Coronary artery (tissue), 2 donors: ENCODE measurements around the gene SPANXD.
"Not testable (repeated sequence)": the region's sequence is repeated elsewhere in the genome, so short reads cannot be mapped to it uniquely, and the experiment has no call there.

Experiments used
- DNase-seq: peaks from one replicate; pipeline ENCODE4 v3.0.0-alpha.2; 2017; ENCODE audit warnings: low spot score
- H3K27ac ChIP-seq, 2 donors: fragments of 200-600 bp; sonication (generic); one replicate each; pipeline ENCODE4 v1.5.1; 2016 to 2019
- H3K4me3 ChIP-seq: fragments of 200-600 bp; sonication (generic); 2 replicates; pipeline ENCODE4 v1.5.1; 2016; ENCODE audit warnings: mild to moderate bottlenecking, moderate library complexity
- TF ChIP-seq, protein P1 (sequence below): fragments of 200-600 bp; sonication (generic); IDR thresholded peaks from one replicate; pipeline ENCODE4 v1.5.1; 2019; ENCODE audit warnings: antibody characterized with exemption

Gene SPANXD, protein sequence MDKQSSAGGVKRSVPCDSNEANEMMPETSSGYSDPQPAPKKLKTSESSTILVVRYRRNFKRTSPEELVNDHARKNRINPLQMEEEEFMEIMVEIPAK

DNA sequence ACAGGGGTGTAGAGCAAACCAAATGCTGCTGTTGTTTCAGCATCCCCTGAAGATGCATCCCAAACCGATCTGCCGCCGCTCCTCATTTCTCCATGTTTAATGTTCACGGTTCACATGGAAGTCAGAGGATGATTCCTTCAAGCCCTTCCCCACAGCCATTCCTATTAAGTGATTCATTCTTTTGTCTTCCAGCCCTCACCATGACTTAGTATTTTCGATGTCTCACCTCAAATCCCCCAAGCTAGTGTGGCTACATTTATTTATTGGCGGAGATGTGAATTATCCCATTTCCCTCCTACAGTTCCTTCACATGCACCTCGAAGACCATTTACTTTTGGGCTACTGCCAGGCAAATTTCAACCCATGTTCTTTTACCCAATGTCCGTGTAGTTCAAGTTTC is at the start of gene SPANXD:
Gene SPANXD (minus strand): TSS at position 101 of the 400 bp plus-strand sequence. CDS start 334 bp downstream, outside the sequence.
- not testable (repeated sequence) for H3K27ac ChIP-seq, DNase-seq, H3K4me3 ChIP-seq

DNA sequence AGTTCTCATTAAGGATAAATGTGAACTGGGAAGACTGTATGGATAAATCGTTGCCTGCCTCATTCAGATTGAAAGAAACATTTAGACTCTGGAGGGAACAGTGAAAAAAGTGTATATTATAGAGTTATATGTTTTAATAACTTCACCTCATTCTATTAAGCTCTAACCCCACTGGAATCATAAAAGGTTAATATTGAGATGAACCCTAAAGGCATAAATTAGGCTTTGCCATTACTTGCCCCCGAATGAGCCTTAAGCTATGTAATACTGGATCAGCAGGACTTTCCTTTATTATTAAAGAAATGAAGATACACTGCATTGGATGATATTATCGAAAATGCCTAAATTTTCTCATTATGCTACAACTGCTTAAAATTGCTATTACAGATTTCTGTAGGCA is 44.1 kb upstream of the SPANXD start:
- no peak for DNase-seq
- Histone ChIP-seq H3K27ac (no peak overlapping the region), H3K4me3 (no peak overlapping the region)
- TF ChIP-seq, protein P1, sequence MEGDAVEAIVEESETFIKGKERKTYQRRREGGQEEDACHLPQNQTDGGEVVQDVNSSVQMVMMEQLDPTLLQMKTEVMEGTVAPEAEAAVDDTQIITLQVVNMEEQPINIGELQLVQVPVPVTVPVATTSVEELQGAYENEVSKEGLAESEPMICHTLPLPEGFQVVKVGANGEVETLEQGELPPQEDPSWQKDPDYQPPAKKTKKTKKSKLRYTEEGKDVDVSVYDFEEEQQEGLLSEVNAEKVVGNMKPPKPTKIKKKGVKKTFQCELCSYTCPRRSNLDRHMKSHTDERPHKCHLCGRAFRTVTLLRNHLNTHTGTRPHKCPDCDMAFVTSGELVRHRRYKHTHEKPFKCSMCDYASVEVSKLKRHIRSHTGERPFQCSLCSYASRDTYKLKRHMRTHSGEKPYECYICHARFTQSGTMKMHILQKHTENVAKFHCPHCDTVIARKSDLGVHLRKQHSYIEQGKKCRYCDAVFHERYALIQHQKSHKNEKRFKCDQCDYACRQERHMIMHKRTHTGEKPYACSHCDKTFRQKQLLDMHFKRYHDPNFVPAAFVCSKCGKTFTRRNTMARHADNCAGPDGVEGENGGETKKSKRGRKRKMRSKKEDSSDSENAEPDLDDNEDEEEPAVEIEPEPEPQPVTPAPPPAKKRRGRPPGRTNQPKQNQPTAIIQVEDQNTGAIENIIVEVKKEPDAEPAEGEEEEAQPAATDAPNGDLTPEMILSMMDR = no peak

DNA sequence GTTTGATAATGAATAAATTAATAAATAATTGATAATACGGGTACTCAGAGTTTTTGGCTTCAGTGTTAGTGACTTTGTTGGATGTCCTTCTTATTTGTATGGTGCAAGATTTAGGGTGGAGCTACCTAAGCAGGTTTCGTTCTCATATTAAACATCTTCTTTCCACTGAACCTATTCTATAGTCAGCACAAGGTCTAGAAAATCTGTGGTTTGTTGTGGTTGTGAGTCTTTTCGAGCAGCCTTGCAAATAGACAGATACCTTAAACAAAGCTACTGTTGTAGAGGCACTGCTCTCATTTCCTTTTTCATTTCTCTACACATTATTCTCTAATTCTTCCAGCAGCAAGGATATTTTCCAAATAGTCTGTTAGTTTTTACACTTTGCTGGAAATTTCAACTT is 38.1 kb upstream of the SPANXD start:
- DNase-seq = no peak
- Histone ChIP-seq H3K4me3 (no peak overlapping the region), H3K27ac (no peak overlapping the region)
- TF ChIP-seq, protein P1 = no peak

DNA sequence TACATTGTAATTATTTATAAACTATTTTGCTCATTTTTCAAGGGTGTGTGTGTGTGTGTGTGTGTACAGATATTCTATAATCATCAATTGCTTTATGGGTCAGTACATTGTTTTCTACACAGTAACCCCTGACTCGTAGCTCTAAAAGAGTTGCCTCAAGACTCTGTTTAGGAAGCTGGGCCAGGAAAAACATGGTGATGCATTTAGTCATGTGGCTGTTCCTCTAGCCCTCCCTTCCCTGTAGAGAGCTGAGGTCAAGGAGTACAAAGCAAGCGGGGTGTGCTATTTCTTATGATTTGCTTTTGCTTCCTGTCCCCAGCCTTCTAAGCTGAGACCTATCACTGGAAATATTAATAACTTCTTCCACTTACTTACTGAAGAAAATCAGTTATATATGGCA is 34.8 kb upstream of the SPANXD start:
- no peak overlapping the region for H3K4me3 ChIP-seq
- TF ChIP-seq, protein P1 = no peak
- H3K27ac ChIP-seq = no peak overlapping the region
- no peak for DNase-seq

DNA sequence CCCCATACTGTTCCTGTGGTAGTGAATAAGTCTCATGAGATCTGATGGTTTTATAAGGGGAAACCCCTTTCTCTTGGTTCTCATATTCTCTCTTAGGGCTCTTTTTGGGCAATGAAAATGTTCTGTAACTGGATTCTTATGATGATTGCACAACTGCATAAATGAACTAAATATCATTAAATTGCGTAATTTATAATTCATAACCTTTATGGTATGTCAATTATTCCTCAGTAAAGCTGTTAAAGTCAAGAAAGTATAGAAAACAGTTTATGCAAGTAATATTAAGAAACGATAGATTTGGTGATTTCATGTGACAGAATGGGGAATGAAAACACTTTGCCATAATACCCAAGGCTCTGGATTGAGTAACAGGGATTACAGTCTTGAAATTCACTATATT is 33.5 kb upstream of the SPANXD start:
- no peak overlapping the region for H3K27ac ChIP-seq
- no peak overlapping the region for H3K4me3 ChIP-seq
- DNase-seq = no peak
- TF ChIP-seq, protein P1 = no peak

DNA sequence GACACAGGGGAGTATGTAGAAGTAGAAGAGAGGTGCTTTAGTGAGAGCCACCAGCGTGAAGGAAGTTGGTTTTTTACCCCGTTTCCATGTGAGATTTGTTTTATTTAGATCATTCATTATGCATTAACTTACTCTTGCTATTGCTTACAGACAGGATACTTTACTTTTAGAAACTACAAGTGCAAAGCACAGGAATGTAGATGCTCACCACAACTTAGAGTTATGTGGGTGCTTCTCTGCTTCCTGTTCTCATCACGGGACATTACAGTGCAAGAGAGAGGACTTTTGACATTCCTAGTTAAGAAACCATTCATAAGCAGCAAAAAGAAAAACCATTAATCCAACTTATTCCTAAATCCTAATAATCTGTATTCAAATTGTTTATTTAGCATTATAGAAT is 25.6 kb upstream of the SPANXD start:
- no peak overlapping the region for H3K4me3 ChIP-seq
- TF ChIP-seq, protein P1 = no peak
- no peak overlapping the region for H3K27ac ChIP-seq
- DNase-seq = no peak

DNA sequence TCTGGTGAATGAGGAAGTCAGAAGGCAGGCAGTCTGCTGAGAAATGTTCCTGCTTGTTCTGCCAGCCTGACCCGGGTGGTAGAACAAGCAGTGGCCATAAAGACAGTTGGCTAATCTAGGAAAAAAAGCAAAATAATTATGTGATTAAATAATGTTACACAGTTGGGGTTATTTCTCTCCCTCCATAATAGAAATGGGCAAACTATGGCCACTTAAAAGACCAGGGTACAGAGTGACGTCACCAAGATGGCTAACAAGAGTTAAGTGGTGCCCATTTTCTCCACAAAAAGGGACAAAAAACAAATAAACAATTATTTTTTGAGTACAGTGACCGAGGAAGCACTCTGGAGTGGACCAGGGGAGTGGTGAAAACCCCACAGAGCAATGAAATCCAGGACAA is 16.1 kb upstream of the SPANXD start:
- Histone ChIP-seq H3K4me3 (no peak overlapping the region), H3K27ac (no peak overlapping the region)
- TF ChIP-seq, protein P1 = no peak
- DNase-seq = no peak

DNA sequence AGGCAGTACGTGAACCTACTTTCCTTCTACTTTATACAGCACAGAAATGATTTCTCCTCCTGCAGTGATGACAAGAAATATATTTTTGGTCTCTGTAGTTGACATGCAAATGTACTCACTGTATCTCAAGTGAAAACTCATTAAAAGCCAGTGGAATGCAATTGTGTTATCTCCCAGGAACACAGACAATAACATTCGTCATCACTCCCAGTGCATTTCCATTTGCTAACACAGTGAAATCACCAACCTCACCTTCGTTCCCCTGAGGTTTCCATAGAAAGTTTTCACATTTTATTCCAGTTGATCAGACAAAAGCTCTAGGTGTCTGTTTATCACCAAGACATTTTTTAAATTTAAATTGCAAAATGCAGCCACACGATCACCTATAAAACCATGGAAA is 2.5 kb upstream of the SPANXD start:
- no peak for DNase-seq
- Histone ChIP-seq H3K4me3 (no peak overlapping the region), H3K27ac (no peak overlapping the region)
- TF ChIP-seq, protein P1 = no peak
